Measurements from ENCODE around the gene FGF11. TPM values are rescaled to one million over a fixed set of nuclear protein-coding genes. Genes with fewer than 3 reads are reported as not detected.

Gene FGF11
- total RNA-seq, 2 donors from 2014 or later, result 1.2 to 1.6 TPM

DNA sequence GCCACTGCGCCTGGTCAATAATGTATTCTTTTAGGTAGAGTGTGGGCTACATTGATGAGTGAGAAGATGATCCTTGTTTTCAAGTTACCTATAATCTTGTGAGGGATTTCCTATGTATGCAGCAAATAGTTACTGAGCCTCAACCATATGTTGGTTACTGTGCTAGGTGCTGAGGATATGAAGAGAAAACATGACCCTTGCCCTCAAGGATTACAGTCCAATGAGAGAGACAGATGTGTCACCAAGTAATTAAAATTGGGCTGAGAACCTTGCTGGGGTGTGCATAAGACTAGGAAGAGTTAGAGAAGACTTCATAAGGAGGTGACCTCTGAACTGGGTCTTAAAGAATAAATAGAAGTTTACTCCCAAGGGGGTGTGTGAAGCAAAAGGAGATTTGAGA lies 52.3 kb downstream of the FGF11 start:
- DNase-seq, result no peak
- Histone ChIP-seq H3K4me1 (peaks cover 11% of the 10 kb centered on the region), H3K4me3 (no peak overlapping the region), H3K9ac (ENCODE audit: low read depth in 2 of 2, low read length in 2 of 2) (no peak overlapping the region), H3K27ac (peak overlapping the region; percentile 24), H3K27me3 (no peaks in the 10 kb centered on the region), H3K9me3 (no peaks in the 10 kb centered on the region), H3K36me3 (peaks cover 4% of the 10 kb centered on the region)
- intact Hi-C loops (cut with DNase I), result no loop called here
- TF ChIP-seq CTCF (IDR thresholded peaks at IDR 0.05), result no peak

DNA sequence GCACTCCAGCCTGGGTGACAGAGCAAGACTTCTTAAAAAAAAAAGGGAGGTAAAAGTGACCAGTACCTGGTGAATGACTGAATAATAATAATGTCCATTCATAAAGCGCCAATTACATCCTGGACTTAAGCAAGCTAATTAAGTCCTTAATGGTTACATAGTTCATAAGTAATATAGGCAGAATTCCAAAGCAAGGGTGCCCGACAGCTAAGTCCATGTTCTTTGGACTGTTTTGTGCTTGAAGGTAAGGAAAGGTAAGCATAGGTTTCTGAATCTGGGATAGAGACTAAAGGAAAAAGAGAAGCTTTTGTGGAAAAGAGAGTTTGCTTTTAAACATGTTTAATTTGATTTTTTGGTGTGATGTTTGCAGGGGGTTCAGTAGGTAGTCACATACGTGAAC lies 54.6 kb downstream of the FGF11 start:
- no peak overlapping the region for H3K4me3 ChIP-seq
- TF ChIP-seq CTCF (IDR thresholded peaks at IDR 0.05), result no peak
- DNase-seq, result no peak
- no peaks in the 10 kb centered on the region for H3K27me3 ChIP-seq
- H3K4me1 ChIP-seq, result no peaks in the 10 kb centered on the region
- no peak overlapping the region for H3K27ac ChIP-seq
- intact Hi-C loops (cut with DNase I), result no loop called here
- H3K9me3 ChIP-seq, result no peaks in the 10 kb centered on the region
- peaks cover 17% of the 10 kb centered on the region for H3K36me3 ChIP-seq
- H3K9ac ChIP-seq (ENCODE audit: low read depth in 2 of 2, low read length in 2 of 2), result no peak overlapping the region

Other genes starting within 250 kb of the FGF11 start
- gene DLG4, start 219.7 kb upstream of the FGF11 start, total RNA-seq, result 1 to 10 TPM; 4.8 to 5.6 TPM
- gene ACADVL, start 219.6 kb upstream of the FGF11 start, total RNA-seq, result 100 to 1,000 TPM; 606 to 859 TPM
- gene DVL2, start 205.0 kb upstream of the FGF11 start, total RNA-seq, result 10 to 100 TPM; 32.4 to 42.4 TPM
- gene PHF23, start 200.1 kb upstream of the FGF11 start, total RNA-seq, result 10 to 100 TPM; 29.8 to 38.6 TPM
- gene GABARAP, start 197.1 kb upstream of the FGF11 start, total RNA-seq, result 100 to 1,000 TPM; 378 to 513 TPM
- 100 to 1,000 TPM; 124 to 145 TPM for gene CTDNEP1, start 187.8 kb upstream of the FGF11 start, total RNA-seq
- gene ELP5, start 187.3 kb upstream of the FGF11 start, total RNA-seq, result 10 to 100 TPM; 34.4 to 77.9 TPM
- gene CLDN7, start 177.0 kb upstream of the FGF11 start, total RNA-seq, result 100 to 1,000 TPM; 798 to 919 TPM
- 1 to 10 TPM; 1.9 to 5.7 TPM for gene SLC2A4, start 157.8 kb upstream of the FGF11 start, total RNA-seq
- 10 to 100 TPM; 22.1 to 40.4 TPM for gene YBX2, start 144.9 kb upstream of the FGF11 start, total RNA-seq
- gene EIF5A, start 131.9 kb upstream of the FGF11 start, total RNA-seq, result 100 to 1,000 TPM; 367 to 917 TPM
- 10 to 100 TPM; 53.8 to 85.7 TPM for gene GPS2, start 124.2 kb upstream of the FGF11 start, total RNA-seq
- 10 to 100 TPM; 30.2 to 55.8 TPM for gene NEURL4, start 110.2 kb upstream of the FGF11 start, total RNA-seq
- gene ACAP1, start 103.0 kb upstream of the FGF11 start, total RNA-seq, result 10 to 100 TPM in 1 of 2 donors, 1 to 10 TPM in 1; 7.4 to 12.1 TPM
- gene KCTD11, start 87.3 kb upstream of the FGF11 start, total RNA-seq, result 10 to 100 TPM in 1 of 2 donors, 1 to 10 TPM in 1; 5.6 to 12.6 TPM
- not detected for gene TMEM95, start 84.4 kb upstream of the FGF11 start, total RNA-seq
- 10 to 100 TPM; 18.0 to 22.6 TPM for gene TNK1, start 58.4 kb upstream of the FGF11 start, total RNA-seq
- gene PLSCR3, start 45.0 kb upstream of the FGF11 start, total RNA-seq, result 10 to 100 TPM; 11.0 to 12.0 TPM
- gene TMEM256, start 35.4 kb upstream of the FGF11 start, total RNA-seq, result 100 to 1,000 TPM in 1 of 2 donors, 10 to 100 TPM in 1; 88.2 to 101 TPM
- gene NLGN2, start 31.7 kb upstream of the FGF11 start, total RNA-seq, result 1 to 10 TPM; 2.5 to 5.0 TPM
- not detected for gene SPEM1, start 19.2 kb upstream of the FGF11 start, total RNA-seq
- gene SPEM2, start 13.9 kb upstream of the FGF11 start, total RNA-seq, result not detected
- gene SPEM3, start 10.7 kb upstream of the FGF11 start, total RNA-seq, result not detected
- gene TMEM102, start 4.1 kb upstream of the FGF11 start, total RNA-seq, result 10 to 100 TPM; 20.4 to 20.6 TPM
- gene CHRNB1, start 5.5 kb downstream of the FGF11 start, total RNA-seq, result 1 to 10 TPM; 4.3 to 6.1 TPM
- 10 to 100 TPM; 12.9 to 26.7 TPM for gene ZBTB4, start 40.1 kb downstream of the FGF11 start, total RNA-seq
- gene SLC35G6, start 41.9 kb downstream of the FGF11 start, total RNA-seq, result not detected
- 100 to 1,000 TPM in 1 of 2 donors, 10 to 100 TPM in 1; 73.5 to 137 TPM for gene POLR2A, start 44.9 kb downstream of the FGF11 start, total RNA-seq
- gene TNFSF12, start 109.5 kb downstream of the FGF11 start, total RNA-seq, result 10 to 100 TPM; 11.4 to 18.3 TPM
- 100 to 1,000 TPM in 1 of 2 donors, 10 to 100 TPM in 1; 67.5 to 125 TPM for gene TNFSF13, start 119.2 kb downstream of the FGF11 start, total RNA-seq
- gene SENP3, start 122.4 kb downstream of the FGF11 start, total RNA-seq, result 10 to 100 TPM; 25.7 to 56.6 TPM
- 10 to 100 TPM; 37.7 to 56.6 TPM for gene CD68, start 140.1 kb downstream of the FGF11 start, total RNA-seq
- gene MPDU1, start 144.3 kb downstream of the FGF11 start, total RNA-seq, result 100 to 1,000 TPM in 1 of 2 donors, 10 to 100 TPM in 1; 80.1 to 111 TPM
- 1 to 10 TPM in 1 of 2 donors, under 1 TPM in 1; 0.61 to 1.0 TPM for gene SOX15, start 150.6 kb downstream of the FGF11 start, total RNA-seq
- 10 to 100 TPM; 24.9 to 27.4 TPM for gene FXR2, start 175.4 kb downstream of the FGF11 start, total RNA-seq
- gene SAT2, start 188.3 kb downstream of the FGF11 start, total RNA-seq, result 10 to 100 TPM; 55.3 to 77.3 TPM
- gene SHBG, start 190.6 kb downstream of the FGF11 start, total RNA-seq, result under 1 TPM; 0.42 to 0.64 TPM
- 1 to 10 TPM in 1 of 2 donors, under 1 TPM in 1; 0.54 to 1.4 TPM for gene ATP1B2, start 211.4 kb downstream of the FGF11 start, total RNA-seq
- gene TP53, start 248.0 kb downstream of the FGF11 start, total RNA-seq, result 10 to 100 TPM; 64.3 to 90.0 TPM
- gene WRAP53, start 249.0 kb downstream of the FGF11 start, total RNA-seq, result 10 to 100 TPM in 1 of 2 donors, 1 to 10 TPM in 1; 6.0 to 22.6 TPM

Measured in colonic mucosa (tissue), 4 donors.